AG04449 (cell line): ENCODE results near the gene EMP2.

ENCODE experiments used
- CTCF ChIA-PET: fragments of 350-600 bp; formaldehyde crosslinking; extraction: SDS; loops from one replicate; lab custom pipeline; 2021; ENCODE audit warnings: antibody characterized with exemption; lab: Yijun Ruan, JAX
- POLR2A ChIA-PET: fragments of 400-600, 350-600 bp; formaldehyde crosslinking; extraction: SDS; loops from one replicate; lab custom pipeline; 2020; ENCODE audit warnings: antibody characterized with exemption, inconsistent platforms; lab: Yijun Ruan, JAX
- DNase-seq: peaks from one replicate; pipeline ENCODE4 v3.0.0-alpha.2; 2010; ENCODE audit warnings: low read depth, low spot score
- H3K4me3 ChIP-seq: 2 replicates; pipeline ENCODE4 v1.5.1; 2011; ENCODE audit warnings: low read depth, mild to moderate bottlenecking, control low read depth, low read length
- CTCF ChIP-seq: IDR thresholded peaks from one replicate; pipeline ENCODE4 v1.5.1; 2011; ENCODE audit warnings: mild to moderate bottlenecking, moderate library complexity, low read length, control low read depth, inconsistent platforms; ENCODE audit not compliant: insufficient read depth; ENCODE audit errors: missing control alignments

Gene EMP2

GRCh38 chr16:10529895-10530669 lies 50.3 kb downstream of the EMP2 start:
- ChIA-PET CTCF (interaction anchor here (1.0 to 6.4 kb wide), 4 partner anchors 9 to 389 kb away, joined by 3 to 39 read pairs (median 4); no protein-coding TSS in a partner anchor), POLR2A (no interaction called here)
- no peak overlapping the region for H3K4me3 ChIP-seq
- no peak for TF ChIP-seq CTCF
- DNase-seq, result no peak

GRCh38 chr16:10528635-10529034 lies 51.8 kb downstream of the EMP2 start:
- TF ChIP-seq CTCF, result no peak
- DNase-seq, result no peak
- POLR2A ChIA-PET, result no interaction called here
- no peak overlapping the region for H3K4me3 ChIP-seq
- CTCF ChIA-PET, result interaction anchor here (1.7 to 6.4 kb wide), 2 partner anchors 7 to 390 kb away, joined by 5 to 39 read pairs; no protein-coding TSS in a partner anchor

GRCh38 chr16:10526962-10527361 lies 53.4 kb downstream of the EMP2 start:
- no peak overlapping the region for H3K4me3 ChIP-seq
- ChIA-PET POLR2A (no interaction called here), CTCF (interaction anchor here (1.0 kb wide), 1 partner anchor 209 kb away, joined by 3 read pairs; no protein-coding TSS in a partner anchor)
- TF ChIP-seq CTCF, result no peak
- DNase-seq, result no peak

GRCh38 chr16:10525214-10525825 lies 55.1 kb downstream of the EMP2 start:
- POLR2A ChIA-PET, result no interaction called here
- CTCF ChIA-PET, result interaction anchor here (1.1 to 6.8 kb wide), 2 partner anchors 10 to 213 kb away, joined by 6 to 104 read pairs; no protein-coding TSS in a partner anchor
- no peak overlapping the region for H3K4me3 ChIP-seq
- TF ChIP-seq CTCF, result no peak
- DNase-seq, result no peak

GRCh38 chr16:10522966-10523365 lies 57.4 kb downstream of the EMP2 start:
- H3K4me3 ChIP-seq, result no peak overlapping the region
- POLR2A ChIA-PET, result no interaction called here
- DNase-seq, result no peak
- TF ChIP-seq CTCF, result no peak
- CTCF ChIA-PET, result interaction anchor here (1.1 to 6.8 kb wide), 5 partner anchors 8 to 395 kb away, joined by 4 to 104 read pairs (median 22); no protein-coding TSS in a partner anchor
